IMR-90 (cell line): ENCODE results near the gene STKLD1. TPM values are rescaled to one million over a fixed set of nuclear protein-coding genes. Genes with fewer than 3 reads are reported as not detected.

Experiments used
- ATAC-seq: fragments of 200-7000 bp; cut with Tn5 transposase; 2 replicates; pipeline ENCODE4 v1.9.1; 2020; ENCODE audit warnings: low read depth, mild to moderate bottlenecking, moderate library complexity
- BruUV-seq: library from RNA; stranded (reverse); fragments of 400-500 nt; replicated peaks from 2 replicates; lab custom pipeline; 2021; lab: Mats Ljungman, UMichigan
- CTCF ChIA-PET: fragments of 300-600 bp; formaldehyde crosslinking; extraction: SDS; loops from one replicate; lab custom pipeline; 2021; ENCODE audit warnings: antibody characterized with exemption; lab: Yijun Ruan, JAX
- POLR2A ChIA-PET: fragments of 300-600 bp; sonication (Branson Sonifier 250); formaldehyde crosslinking; loops from one replicate; lab custom pipeline; 2022; ENCODE audit warnings: antibody characterized with exemption; ENCODE audit not compliant: unreplicated experiment; lab: Charles Lee
- DNase-seq: peaks from one replicate; pipeline ENCODE4 v3.0.0; 2013
- H2AFZ ChIP-seq: replicated peaks from 2 replicates; pipeline ENCODE3; 2013; ENCODE audit warnings: low read length, mild to moderate bottlenecking; ENCODE audit not compliant: poor library complexity
- H2AK5ac ChIP-seq: 2 replicates; pipeline ENCODE4 v1.6.1; 2013; ENCODE audit warnings: low read depth, low read length, inconsistent platforms
- H2AK9ac ChIP-seq: replicated peaks from 2 replicates; pipeline ENCODE3; 2013; ENCODE audit warnings: mild to moderate bottlenecking, low read depth, low read length, moderate library complexity; ENCODE audit not compliant: poor library complexity
- H2BK120ac ChIP-seq: 2 replicates; pipeline ENCODE4 v1.6.1; 2013; ENCODE audit warnings: low read depth, low read length, inconsistent platforms
- H2BK15ac ChIP-seq: 3 replicates; pipeline ENCODE4 v1.6.1; 2013; ENCODE audit warnings: low read depth, low read length, inconsistent platforms
- H2BK20ac ChIP-seq: 2 replicates; pipeline ENCODE4 v1.6.1; 2013; ENCODE audit warnings: low read depth, mild to moderate bottlenecking, inconsistent platforms, low read length, moderate library complexity
- H2BK5ac ChIP-seq: 2 replicates; pipeline ENCODE4 v1.6.1; 2013; ENCODE audit warnings: mild to moderate bottlenecking, low read depth, low read length, inconsistent platforms; ENCODE audit not compliant: poor library complexity, severe bottlenecking
- H3K14ac ChIP-seq: replicated peaks from 2 replicates; pipeline ENCODE4 v1.6.1; 2013; ENCODE audit warnings: low read depth, low read length, inconsistent platforms
- H3K18ac ChIP-seq: 2 replicates; pipeline ENCODE4 v1.6.1; 2013; ENCODE audit warnings: low read depth, low read length, control low read depth
- H3K23ac ChIP-seq: 2 replicates; pipeline ENCODE4 v1.6.1; 2013; ENCODE audit warnings: low read depth, low read length, inconsistent platforms
- H3K27ac ChIP-seq: 2 replicates; pipeline ENCODE4 v1.5.1; 2013; ENCODE audit warnings: mild to moderate bottlenecking, control low read depth, low read length; ENCODE audit not compliant: insufficient read depth
- H3K27me3 ChIP-seq: 2 replicates; pipeline ENCODE4 v1.6.1; 2013; ENCODE audit warnings: low read length; ENCODE audit not compliant: control insufficient read depth, insufficient read depth
- H3K36me3 ChIP-seq: 2 replicates; pipeline ENCODE4 v1.6.1; 2013; ENCODE audit warnings: low read length, mixed read lengths; ENCODE audit not compliant: control insufficient read depth, insufficient read depth
- H3K4ac ChIP-seq: 2 replicates; pipeline ENCODE4 v1.6.1; 2013; ENCODE audit warnings: low read depth, low read length, inconsistent platforms
- H3K4me1 ChIP-seq: 2 replicates; pipeline ENCODE4 v1.6.1; 2013; ENCODE audit warnings: low read length, mixed read lengths; ENCODE audit not compliant: control insufficient read depth, insufficient read depth
- H3K4me2 ChIP-seq: 2 replicates; pipeline ENCODE4 v1.6.1; 2013; ENCODE audit warnings: low read depth, mild to moderate bottlenecking, control low read depth, low read length, moderate library complexity
- H3K4me3 ChIP-seq: 2 replicates; pipeline ENCODE4 v1.5.1; 2013; ENCODE audit warnings: low read depth, mild to moderate bottlenecking, control low read depth, low read length, moderate library complexity; ENCODE audit not compliant: insufficient read depth
- H3K56ac ChIP-seq: 2 replicates; pipeline ENCODE4 v1.6.1; 2013; ENCODE audit warnings: low read length, inconsistent platforms; ENCODE audit not compliant: insufficient read depth; ENCODE audit errors: extremely low read depth
- H3K79me1 ChIP-seq, 2 experiments: 2 replicates each; pipeline ENCODE4 v1.6.1; 2013; ENCODE audit warnings: low read length in 2 of 2, inconsistent platforms in 1 of 2, low read depth in 1 of 2
- H3K9ac ChIP-seq: 2 replicates; pipeline ENCODE4 v1.6.1; 2013; ENCODE audit warnings: low read depth, low read length, control low read depth
- H3K9me1 ChIP-seq: 2 replicates; pipeline ENCODE4 v1.6.1; 2013; ENCODE audit warnings: low read length, inconsistent platforms; ENCODE audit not compliant: insufficient read depth
- H3K9me3 ChIP-seq: 2 replicates; pipeline ENCODE4 v1.6.1; 2013; ENCODE audit warnings: low read length; ENCODE audit not compliant: control insufficient read depth, insufficient read depth
- H4K20me1 ChIP-seq: 2 replicates; pipeline ENCODE4 v1.6.1; 2013; ENCODE audit warnings: low read length, inconsistent platforms; ENCODE audit not compliant: insufficient read depth
- H4K5ac ChIP-seq: 2 replicates; pipeline ENCODE4 v1.6.1; 2013; ENCODE audit warnings: mild to moderate bottlenecking, low read depth, low read length, control low read depth
- H4K8ac ChIP-seq, 2 experiments: 2 replicates each; pipeline ENCODE4 v1.6.1; 2013; ENCODE audit warnings: low read depth in 2 of 2, low read length in 2 of 2, control low read depth in 1 of 2, inconsistent platforms in 1 of 2
- H4K91ac ChIP-seq: 2 replicates; pipeline ENCODE4 v1.6.1; 2013; ENCODE audit warnings: low read depth, low read length, inconsistent platforms; ENCODE audit not compliant: insufficient read depth
- BHLHE40 ChIP-seq: fragments of 150-350 bp; IDR thresholded peaks from 2 replicates; pipeline ENCODE4 v1.6.1; 2016; ENCODE audit warnings: mild to moderate bottlenecking, low read depth, low read length
- CEBPB ChIP-seq: IDR thresholded peaks from 2 replicates; pipeline ENCODE4 v1.6.1; 2012; ENCODE audit warnings: low read depth, low read length, improper control_type of control experiment
- CHD1 ChIP-seq: IDR thresholded peaks from 2 replicates; pipeline ENCODE4 v1.6.1; 2012; ENCODE audit warnings: low read depth, low read length, improper control_type of control experiment
- MAFK ChIP-seq: IDR thresholded peaks from 2 replicates; pipeline ENCODE4 v1.6.1; 2012; ENCODE audit warnings: low read depth, low read length, improper control_type of control experiment
- MAZ ChIP-seq: IDR thresholded peaks from 2 replicates; pipeline ENCODE4 v1.6.1; 2012; ENCODE audit warnings: low read depth, mild to moderate bottlenecking, low read length, improper control_type of control experiment, moderate library complexity, borderline replicate concordance
- NFE2L2 ChIP-seq: fragments of 150-350 bp; IDR thresholded peaks from 2 replicates; pipeline ENCODE4 v1.6.1; 2016; ENCODE audit warnings: low read depth, mild to moderate bottlenecking, low read length
- POLR2A ChIP-seq: IDR thresholded peaks from 2 replicates; pipeline ENCODE4 v1.6.1; 2012; ENCODE audit warnings: mild to moderate bottlenecking, low read depth, low read length
- RAD21 ChIP-seq: IDR thresholded peaks from 2 replicates; pipeline ENCODE4 v1.6.1; 2012; ENCODE audit warnings: low read length, improper control_type of control experiment
- RCOR1 ChIP-seq: IDR thresholded peaks from 2 replicates; pipeline ENCODE4 v1.6.1; 2012; ENCODE audit warnings: mild to moderate bottlenecking, low read length, improper control_type of control experiment; ENCODE audit not compliant: insufficient replicate concordance
- SMC3 ChIP-seq: fragments of 150-350 bp; IDR thresholded peaks from 2 replicates; pipeline ENCODE4 v1.6.1; 2016; ENCODE audit warnings: low read depth, mild to moderate bottlenecking, antibody characterized with exemption, low read length, moderate library complexity
- USF2 ChIP-seq: fragments of 150-350 bp; IDR thresholded peaks from 2 replicates; pipeline ENCODE4 v1.6.1; 2017; ENCODE audit warnings: mild to moderate bottlenecking, antibody characterized with exemption, low read length, low read depth
- WGBS, 2 experiments: methylation state at CpG; one replicate each; pipeline versions ENCODE4 v1.1.5 to v1.1.7; 2013; ENCODE audit warnings: missing lambda C conversion rate in 2 of 2; ENCODE audit not compliant: insufficient read length in 1 of 2; ENCODE audit errors: extremely low coverage in 2 of 2; 5-methylcytosine and 5-hydroxymethylcytosine counted together
- dilution Hi-C: fragments of 300-500 bp; cut with HindIII; formaldehyde crosslinking; loops from one replicate; pipeline ENCODE4 v1.14.3; 2018; ENCODE audit warnings: low sequenced_read_pairs; ENCODE audit not compliant: unreplicated experiment
- in situ Hi-C: fragments of 300-500 bp; cut with MboI; formaldehyde crosslinking; loops from 3 replicates; pipeline ENCODE4 v1.14.3; 2019; ENCODE audit warnings: low sequenced_read_pairs, inconsistent platforms, mixed read lengths
- intact Hi-C: fragments of 100-400 bp; cut with micrococcal nuclease; formaldehyde crosslinking; loops from 2 replicates; pipeline ENCODE4 v1.10.0; 2022
- polyA plus RNA-seq, 3 experiments: library from polyadenylated mRNA; depleted of rRNA; stranded (reverse); fragments of >200 nt; gene quantifications; 2 replicates each; pipeline ENCODE4 v1.2.3, GENCODE V29; 2012; ENCODE audit warnings: low replicate concordance in 1 of 3
- total RNA-seq: library from RNA; depleted of rRNA; stranded (reverse); fragments of >200 nt; gene quantifications from 2 replicates; pipeline ENCODE4 v1.2.3, GENCODE V29; 2012
- TF ChIP-seq, protein P1 (sequence below): conservative IDR thresholded peaks from 2 replicates; pipeline ENCODE4 v1.5.1; 2012; ENCODE audit warnings: mild to moderate bottlenecking, low read depth, low read length, improper control_type of control experiment
- TF ChIP-seq, protein P2 (sequence below): fragments of 150-350 bp; IDR thresholded peaks from 2 replicates; pipeline ENCODE4 v1.6.1; 2016; ENCODE audit warnings: low read depth, mild to moderate bottlenecking, low read length, moderate library complexity, borderline replicate concordance

The STKLD1 gene
- total and polyA plus RNA-seq, 2 of the 4 experiments (the other 2 are of a cell fraction): 0.54 to 0.65 TPM

DNA sequence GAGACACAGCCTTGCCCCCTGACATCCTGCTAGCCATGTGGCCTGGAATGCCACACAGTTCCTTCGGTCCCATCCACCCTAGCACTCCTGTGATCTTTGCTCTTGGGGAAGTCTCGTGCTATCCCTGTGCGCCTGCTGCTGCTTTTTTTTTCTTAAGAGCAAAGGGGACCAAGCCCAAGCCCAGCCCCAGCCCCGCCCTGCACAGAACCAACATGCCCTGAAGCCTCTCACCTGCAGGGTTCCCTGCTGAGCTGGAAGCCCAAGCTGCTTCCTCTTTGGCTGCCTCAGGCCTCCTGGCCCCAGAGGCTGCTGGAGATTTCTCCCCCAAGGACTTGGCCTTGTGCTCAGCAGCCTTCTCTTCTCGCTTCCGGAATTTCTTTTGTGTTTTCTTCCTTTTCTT lies 42.0 kb upstream of the STKLD1 start:
- H3K4me3 ChIP-seq: no peak overlapping the region
- no CpG with 5 or more reads among the region's 6 CpGs for WGBS, 2 experiments
- H3K9ac ChIP-seq: no peak overlapping the region

More for the DNA sequence above, 42.0 kb upstream of the STKLD1 start:
- peaks cover 37% of the 10 kb centered on the region for H3K36me3 ChIP-seq
- H3K27me3 ChIP-seq: no peaks in the 10 kb centered on the region
- no peak overlapping the region for H2BK20ac ChIP-seq
- H3K4ac ChIP-seq: no peak overlapping the region
- in situ Hi-C loops: no loop called here
- H2AFZ ChIP-seq: no peak overlapping the region
- no peak overlapping the region for H3K56ac ChIP-seq
- CTCF ChIA-PET: interaction anchor here (0.5 kb wide), 1 partner anchor 136 kb away, joined by 3 read pairs; no protein-coding TSS in a partner anchor
- no peak overlapping the region for H3K27ac ChIP-seq
- H2BK15ac ChIP-seq: no peak overlapping the region
- H3K18ac ChIP-seq: no peak overlapping the region
- no peak for ATAC-seq
- no peak overlapping the region for H2BK120ac ChIP-seq
- POLR2A ChIA-PET: no interaction called here
- H3K4me1 ChIP-seq: no peaks in the 10 kb centered on the region
- H3K23ac ChIP-seq: no peak overlapping the region
- intact Hi-C loops: no loop called here
- DNase-seq: no peak
- H4K91ac ChIP-seq: no peak overlapping the region
- no peak overlapping the region for H4K5ac ChIP-seq
- no peaks in the 10 kb centered on the region for H3K9me3 ChIP-seq
- H3K79me1 ChIP-seq: peaks cover 17 to 34% of the 10 kb centered on the region in 2 experiments; a peak in 3 of 4 replicates
- dilution Hi-C loops: no loop called here
- no peak overlapping the region for H3K14ac ChIP-seq
- H4K8ac ChIP-seq: no peak overlapping the region
- no peak for TF ChIP-seq USF2
- TF ChIP-seq MAZ: no peak
- no peak for TF ChIP-seq SMC3
- no peak for TF ChIP-seq CHD1
- TF ChIP-seq POLR2A: no peak
- no peak for TF ChIP-seq RAD21
- no peak for TF ChIP-seq CEBPB
- no peak for TF ChIP-seq MAFK
- no peak for TF ChIP-seq RCOR1
- TF ChIP-seq, protein P1, sequence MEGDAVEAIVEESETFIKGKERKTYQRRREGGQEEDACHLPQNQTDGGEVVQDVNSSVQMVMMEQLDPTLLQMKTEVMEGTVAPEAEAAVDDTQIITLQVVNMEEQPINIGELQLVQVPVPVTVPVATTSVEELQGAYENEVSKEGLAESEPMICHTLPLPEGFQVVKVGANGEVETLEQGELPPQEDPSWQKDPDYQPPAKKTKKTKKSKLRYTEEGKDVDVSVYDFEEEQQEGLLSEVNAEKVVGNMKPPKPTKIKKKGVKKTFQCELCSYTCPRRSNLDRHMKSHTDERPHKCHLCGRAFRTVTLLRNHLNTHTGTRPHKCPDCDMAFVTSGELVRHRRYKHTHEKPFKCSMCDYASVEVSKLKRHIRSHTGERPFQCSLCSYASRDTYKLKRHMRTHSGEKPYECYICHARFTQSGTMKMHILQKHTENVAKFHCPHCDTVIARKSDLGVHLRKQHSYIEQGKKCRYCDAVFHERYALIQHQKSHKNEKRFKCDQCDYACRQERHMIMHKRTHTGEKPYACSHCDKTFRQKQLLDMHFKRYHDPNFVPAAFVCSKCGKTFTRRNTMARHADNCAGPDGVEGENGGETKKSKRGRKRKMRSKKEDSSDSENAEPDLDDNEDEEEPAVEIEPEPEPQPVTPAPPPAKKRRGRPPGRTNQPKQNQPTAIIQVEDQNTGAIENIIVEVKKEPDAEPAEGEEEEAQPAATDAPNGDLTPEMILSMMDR: no peak
- no peak for TF ChIP-seq NFE2L2
- no peak for TF ChIP-seq BHLHE40
- TF ChIP-seq, protein P2, sequence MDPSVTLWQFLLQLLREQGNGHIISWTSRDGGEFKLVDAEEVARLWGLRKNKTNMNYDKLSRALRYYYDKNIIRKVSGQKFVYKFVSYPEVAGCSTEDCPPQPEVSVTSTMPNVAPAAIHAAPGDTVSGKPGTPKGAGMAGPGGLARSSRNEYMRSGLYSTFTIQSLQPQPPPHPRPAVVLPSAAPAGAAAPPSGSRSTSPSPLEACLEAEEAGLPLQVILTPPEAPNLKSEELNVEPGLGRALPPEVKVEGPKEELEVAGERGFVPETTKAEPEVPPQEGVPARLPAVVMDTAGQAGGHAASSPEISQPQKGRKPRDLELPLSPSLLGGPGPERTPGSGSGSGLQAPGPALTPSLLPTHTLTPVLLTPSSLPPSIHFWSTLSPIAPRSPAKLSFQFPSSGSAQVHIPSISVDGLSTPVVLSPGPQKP: no peak
- BruUV-seq: no TSS peak
- H2AK9ac ChIP-seq: no peak overlapping the region
- H3K9me1 ChIP-seq: peaks cover 10% of the 10 kb centered on the region; the same call in 1 of the 2 replicates
- H4K20me1 ChIP-seq: no peaks in the 10 kb centered on the region; the same call in 1 of the 2 replicates
- H3K4me2 ChIP-seq: no peak overlapping the region
- H2BK5ac ChIP-seq: no peak overlapping the region
- no peak overlapping the region for H2AK5ac ChIP-seq
